NCI-H1417 treated with DMSO at 0.1 percent for 48 hours (cell line): ENCODE results near the gene IL4I1.

Experiments used
- DNase-seq: peaks from one replicate; lab custom pipeline; 2025; lab: John Stamatoyannopoulos, UW

Gene IL4I1

GRCh38 chr19:49851456-49852259 lies 45.0 kb downstream of the IL4I1 start:
- DNase-seq = no peak

GRCh38 chr19:49850487-49851342 lies 46.0 kb downstream of the IL4I1 start, which contains the start of gene PTOV1:
Gene PTOV1, plus strand, starts transcription at chr19:49851159.
- DNase-seq = peak; percentile 46

DNA sequence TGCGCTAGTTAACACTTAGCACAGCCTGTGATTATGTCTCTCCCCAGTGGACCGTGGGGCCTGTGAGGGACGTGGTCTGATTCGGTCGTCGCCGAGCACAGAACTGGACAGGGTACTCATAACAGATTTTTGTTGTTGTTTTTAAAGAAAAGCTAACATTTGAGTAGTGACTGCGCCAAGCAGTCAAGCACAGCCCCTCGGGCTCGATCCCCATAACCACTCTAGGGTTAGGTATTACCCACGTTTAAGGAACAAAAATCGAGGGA lies 46.5 kb downstream of the IL4I1 start:
- DNase-seq = no peak

DNA sequence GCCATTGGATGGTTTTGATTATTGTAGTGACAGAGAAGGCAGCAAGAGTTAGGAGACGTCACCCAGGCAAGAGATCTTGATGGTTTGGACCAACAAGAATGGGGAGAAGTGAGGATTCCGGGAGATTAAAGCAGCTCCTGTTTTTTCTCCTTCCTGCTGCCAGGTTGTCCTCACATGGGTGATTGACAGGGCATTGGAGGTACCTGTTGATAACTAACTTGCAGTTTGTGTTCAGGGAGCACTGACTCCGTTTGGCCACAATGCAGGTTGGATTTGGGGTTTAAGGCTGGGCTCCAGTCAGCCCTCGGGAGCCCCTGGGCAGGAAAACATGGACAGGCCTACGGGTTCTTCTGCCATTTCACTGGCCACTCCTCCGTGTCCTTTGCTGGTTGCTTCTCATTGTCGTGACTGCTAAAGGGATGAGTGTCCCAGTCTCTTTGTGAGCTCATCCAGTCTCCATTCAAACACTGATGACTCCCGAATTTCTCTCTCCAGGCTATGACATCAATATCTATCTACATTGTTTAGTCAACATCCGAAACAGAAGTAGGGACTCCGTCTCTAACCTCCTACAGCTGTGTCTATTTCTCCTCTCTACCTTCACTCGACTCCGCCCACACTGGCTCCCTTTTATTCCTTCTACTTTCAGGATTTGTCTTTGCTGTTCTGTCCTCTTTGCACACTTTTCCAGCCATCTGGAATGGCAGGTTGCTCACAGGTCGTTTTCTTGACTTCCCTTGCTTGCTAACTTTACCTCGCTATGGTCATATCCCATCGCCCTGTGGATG lies 47.1 kb downstream of the IL4I1 start:
- DNase-seq = no peak

DNA sequence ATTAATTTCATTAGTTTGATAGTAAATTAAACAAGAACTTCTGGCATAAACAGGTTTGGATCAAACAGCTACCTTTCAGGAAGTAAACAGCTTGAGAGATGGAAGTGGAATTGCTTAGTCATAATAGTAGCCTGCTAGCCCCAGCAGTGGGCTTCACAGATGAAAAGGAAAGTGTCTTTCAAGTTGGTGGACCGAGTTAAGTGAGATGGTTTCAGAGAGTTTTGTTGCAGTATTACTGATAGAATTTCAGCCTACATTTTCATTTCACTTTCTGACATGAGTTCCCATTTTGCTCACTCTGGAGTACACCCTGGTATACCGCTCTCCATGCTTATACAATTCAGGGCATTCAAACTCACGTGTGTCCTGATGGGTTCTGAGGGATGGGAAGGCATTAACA lies 47.7 kb downstream of the IL4I1 start:
- DNase-seq = no peak

- no peak for DNase-seq
These were observed 48.7 kb downstream of the IL4I1 start for GRCh38 chr19:49847731-49848696.

DNA sequence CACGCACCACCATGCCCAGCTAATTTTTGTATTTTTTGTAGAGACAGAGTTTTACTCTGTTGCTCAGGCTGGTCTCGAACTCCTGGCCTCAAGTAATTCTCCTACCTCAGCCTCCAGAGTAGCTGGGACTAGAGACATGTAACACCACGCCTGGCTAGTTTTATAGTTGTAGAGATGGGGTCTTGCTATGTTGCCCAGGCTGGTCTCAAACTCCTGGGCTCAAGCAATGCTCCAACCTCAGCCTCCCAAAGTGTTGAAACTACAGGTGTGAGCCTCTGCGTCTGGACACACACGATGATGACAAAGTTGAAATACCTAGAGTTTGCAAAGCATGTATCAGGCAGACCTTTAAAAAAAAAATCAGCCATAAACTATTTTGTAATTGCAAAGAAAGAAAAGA lies 50.3 kb downstream of the IL4I1 start:
- no peak for DNase-seq

- no peak for DNase-seq
These were observed 51.3 kb downstream of the IL4I1 start for GRCh38 chr19:49845414-49845813.

- no peak for DNase-seq
These were observed 52.3 kb downstream of the IL4I1 start for GRCh38 chr19:49844138-49845095.

GRCh38 chr19:49843265-49843664 lies 53.4 kb downstream of the IL4I1 start:
- no peak for DNase-seq

GRCh38 chr19:49840736-49841249 lies 55.9 kb downstream of the IL4I1 start:
- no peak for DNase-seq

DNA sequence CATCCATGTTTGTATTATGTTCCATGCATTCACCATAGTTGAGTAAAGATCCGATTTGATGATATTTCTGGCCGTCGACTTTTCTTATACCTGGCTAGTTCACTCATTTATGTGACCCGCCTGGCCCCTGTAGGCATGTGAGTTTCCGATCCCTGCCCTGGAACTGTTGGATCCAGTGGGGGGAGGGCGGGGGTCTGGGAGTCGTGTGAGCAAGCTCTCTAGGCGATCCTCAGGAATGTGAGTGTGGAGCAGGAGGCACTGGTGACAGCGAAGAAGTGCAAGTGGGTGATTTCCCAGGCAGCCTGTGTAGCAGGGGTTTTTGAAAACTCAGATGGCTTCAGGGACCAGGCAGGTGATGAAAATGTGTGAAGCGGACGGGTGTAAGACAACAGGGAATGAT lies 56.4 kb downstream of the IL4I1 start:
- DNase-seq = no peak

DNA sequence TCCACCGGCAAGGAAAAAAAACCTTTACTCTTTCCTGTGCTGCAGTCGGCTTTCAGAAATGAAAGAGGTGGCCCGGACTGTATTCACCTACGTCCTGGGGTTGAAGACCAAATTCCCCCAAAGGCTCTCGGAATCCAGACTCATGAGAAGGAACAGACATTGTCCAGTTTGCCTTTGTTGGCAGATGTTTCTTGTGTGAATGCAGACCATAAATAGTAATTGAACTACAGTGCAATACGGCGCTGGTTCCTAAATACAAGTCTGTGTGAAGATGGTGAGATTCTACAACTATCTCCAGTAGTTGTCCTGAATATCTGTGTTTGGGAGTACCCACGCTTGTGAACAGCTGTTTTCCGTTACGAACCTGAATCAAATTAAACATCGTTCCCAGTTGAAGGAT lies 57.0 kb downstream of the IL4I1 start:
- no peak for DNase-seq
